WTC11 (cell line): ENCODE results near the gene CLEC9A. TPM values are rescaled to one million over a fixed set of nuclear protein-coding genes. Genes with fewer than 3 reads are reported as not detected.

Source experiments
- ATAC-seq: fragments of 200-7000 bp; cut with Tn5 transposase; 2 replicates; pipeline ENCODE4 v1.10.0; 2021; ENCODE audit warnings: mild to moderate bottlenecking, moderate library complexity
- CTCF ChIA-PET: fragments of 300-600 bp; sonication (Branson Sonifier 250); formaldehyde crosslinking; loops from one replicate; lab custom pipeline; 2021; ENCODE audit warnings: antibody characterized with exemption; lab: Charles Lee
- POLR2A ChIA-PET: fragments of 350-600 bp; sonication (Branson Sonifier 250); formaldehyde crosslinking; loops from one replicate; lab custom pipeline; 2021; ENCODE audit warnings: antibody characterized with exemption; lab: Charles Lee
- DNase-seq: peaks from one replicate; pipeline ENCODE4 v3.0.0; 2021; ENCODE audit warnings: low spot score
- H3K27ac Mint-ChIP-seq: 2 replicates; pipeline ENCODE4 v1.8.0; 2021; ENCODE audit warnings: mixed read lengths
- H3K27me3 Mint-ChIP-seq: 2 replicates; pipeline ENCODE4 v1.8.0; 2021; ENCODE audit warnings: low read depth, mild to moderate bottlenecking, moderate library complexity, mixed read lengths
- H3K36me3 Mint-ChIP-seq: 2 replicates; pipeline ENCODE4 v1.8.0; 2021; ENCODE audit warnings: mixed read lengths
- H3K4me1 Mint-ChIP-seq: 2 replicates; pipeline ENCODE4 v1.8.0; 2022; ENCODE audit warnings: mixed read lengths
- H3K4me3 Mint-ChIP-seq: 2 replicates; pipeline ENCODE4 v1.8.0; 2021; ENCODE audit warnings: mild to moderate bottlenecking, moderate library complexity, mixed read lengths
- H3K9me3 Mint-ChIP-seq: 2 replicates; pipeline ENCODE4 v1.8.0; 2021; ENCODE audit warnings: mixed read lengths
- CREB1 ChIP-seq: sonication (generic); formaldehyde crosslinking; IDR thresholded peaks from 2 replicates; pipeline ENCODE4 v1.8.0; 2023; ENCODE audit warnings: mild to moderate bottlenecking, missing genetic modification reagents
- EMX1 ChIP-seq: fragments of 250-450 bp; sonication (Bioruptor Pico); IDR thresholded peaks from 2 replicates; pipeline ENCODE4 v1.8.0; 2021; ENCODE audit warnings: mild to moderate bottlenecking
- NFATC4 ChIP-seq: fragments of 250-450 bp; sonication (Bioruptor Pico); IDR thresholded peaks from 2 replicates; pipeline ENCODE4 v1.9.0; 2021; ENCODE audit warnings: mild to moderate bottlenecking
- NR3C1 ChIP-seq: sonication (generic); formaldehyde crosslinking; conservative IDR thresholded peaks from 2 replicates; pipeline ENCODE4 v1.8.1; 2023; ENCODE audit warnings: low read depth, mild to moderate bottlenecking, missing genetic modification reagents
- RORB ChIP-seq: fragments of 250-450 bp; sonication (Bioruptor Pico); IDR thresholded peaks from 2 replicates; pipeline ENCODE4 v1.9.0; 2021; ENCODE audit warnings: mild to moderate bottlenecking
- SOX15 ChIP-seq: fragments of 250-450 bp; sonication (Bioruptor Pico); IDR thresholded peaks from 2 replicates; pipeline ENCODE4 v1.9.0; 2021; ENCODE audit warnings: mild to moderate bottlenecking
- ZNF121 ChIP-seq: sonication (generic); formaldehyde crosslinking; IDR thresholded peaks from 2 replicates; pipeline ENCODE4 v1.8.0; 2023; ENCODE audit warnings: missing genetic modification reagents
- ZNF423 ChIP-seq: fragments of 250-450 bp; sonication (Bioruptor Pico); IDR thresholded peaks from 2 replicates; pipeline ENCODE4 v2.1.2; 2022; ENCODE audit warnings: mild to moderate bottlenecking, moderate library complexity
- total RNA-seq: library from RNA; stranded (reverse); gene quantifications from 3 replicates; pipeline ENCODE4 v1.2.3, GENCODE V29; 2021
- TF ChIP-seq, protein P1 (sequence below): fragments of 250-450 bp; sonication (Bioruptor Pico); IDR thresholded peaks from 2 replicates; pipeline ENCODE4 v2.1.2; 2022; ENCODE audit warnings: mild to moderate bottlenecking, moderate library complexity
- TF ChIP-seq, protein P2 (sequence below): sonication (generic); formaldehyde crosslinking; IDR thresholded peaks from 2 replicates; pipeline ENCODE4 v1.8.0; 2022; ENCODE audit warnings: mild to moderate bottlenecking, missing genetic modification reagents
- TF ChIP-seq, protein P3 (sequence below): sonication (generic); formaldehyde crosslinking; IDR thresholded peaks from 2 replicates; pipeline ENCODE4 v1.8.0; 2023; ENCODE audit warnings: missing genetic modification reagents
- TF ChIP-seq, protein P4 (sequence below): fragments of 250-450 bp; sonication (Bioruptor Pico); conservative IDR thresholded peaks from 2 replicates; pipeline ENCODE4 v1.9.0; 2021; ENCODE audit warnings: mild to moderate bottlenecking
- TF ChIP-seq, protein P5 (sequence below): sonication (generic); formaldehyde crosslinking; IDR thresholded peaks from 2 replicates; pipeline ENCODE4 v1.8.0; 2023; ENCODE audit warnings: mild to moderate bottlenecking, missing genetic modification reagents
- TF ChIP-seq, protein P6 (sequence below): sonication (generic); formaldehyde crosslinking; IDR thresholded peaks from 2 replicates; pipeline ENCODE4 v1.8.0; 2022; ENCODE audit warnings: mild to moderate bottlenecking, missing genetic modification reagents
- TF ChIP-seq, protein P7 (sequence below): sonication (generic); formaldehyde crosslinking; IDR thresholded peaks from 2 replicates; pipeline ENCODE4 v1.8.0; 2022; ENCODE audit warnings: mild to moderate bottlenecking, missing genetic modification reagents
- TF ChIP-seq, protein P8 (sequence below): sonication (generic); formaldehyde crosslinking; IDR thresholded peaks from 2 replicates; pipeline ENCODE4 v1.8.1; 2022; ENCODE audit warnings: low read depth, mild to moderate bottlenecking, moderate library complexity, missing genetic modification reagents, borderline replicate concordance
- TF ChIP-seq, protein P9 (sequence below): sonication (generic); formaldehyde crosslinking; IDR thresholded peaks from 2 replicates; pipeline ENCODE4 v1.8.1; 2022; ENCODE audit warnings: low read depth, missing genetic modification reagents, borderline replicate concordance
- TF ChIP-seq, protein P10 (sequence below): fragments of 250-450 bp; sonication (Bioruptor Pico); IDR thresholded peaks from 2 replicates; pipeline ENCODE4 v1.8.0; 2021; ENCODE audit warnings: mild to moderate bottlenecking

CLEC9A gene
- total RNA-seq, 1 experiment from 2014 or later, result not detected

DNA sequence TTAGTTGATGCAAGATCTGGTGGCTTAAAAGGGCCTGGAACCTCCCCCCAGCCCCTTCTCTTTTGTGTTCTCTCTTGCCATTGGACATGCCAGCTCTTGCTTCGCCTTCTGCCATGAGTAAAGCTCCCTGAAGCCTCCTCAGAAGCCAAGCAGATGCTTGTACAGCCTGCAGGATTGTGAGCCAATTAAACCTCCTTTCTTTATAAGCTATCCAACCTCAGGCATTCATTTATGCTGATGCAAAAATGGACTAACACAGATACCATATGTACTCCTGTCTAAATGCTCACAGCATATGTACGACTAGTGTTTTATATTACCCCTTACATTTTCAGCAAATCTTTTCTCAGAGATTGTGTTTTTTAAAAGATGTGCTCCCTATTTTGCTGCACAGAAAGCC, 41.6 kb downstream of the CLEC9A start (continued):
- TF ChIP-seq CREB1, result no peak
- TF ChIP-seq, protein P1, sequence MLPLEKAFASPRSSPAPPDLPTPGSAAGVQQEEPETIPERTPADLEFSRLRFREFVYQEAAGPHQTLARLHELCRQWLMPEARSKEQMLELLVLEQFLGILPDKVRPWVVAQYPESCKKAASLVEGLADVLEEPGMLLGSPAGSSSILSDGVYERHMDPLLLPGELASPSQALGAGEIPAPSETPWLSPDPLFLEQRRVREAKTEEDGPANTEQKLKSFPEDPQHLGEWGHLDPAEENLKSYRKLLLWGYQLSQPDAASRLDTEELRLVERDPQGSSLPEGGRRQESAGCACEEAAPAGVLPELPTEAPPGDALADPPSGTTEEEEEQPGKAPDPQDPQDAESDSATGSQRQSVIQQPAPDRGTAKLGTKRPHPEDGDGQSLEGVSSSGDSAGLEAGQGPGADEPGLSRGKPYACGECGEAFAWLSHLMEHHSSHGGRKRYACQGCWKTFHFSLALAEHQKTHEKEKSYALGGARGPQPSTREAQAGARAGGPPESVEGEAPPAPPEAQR, result no peak

DNA sequence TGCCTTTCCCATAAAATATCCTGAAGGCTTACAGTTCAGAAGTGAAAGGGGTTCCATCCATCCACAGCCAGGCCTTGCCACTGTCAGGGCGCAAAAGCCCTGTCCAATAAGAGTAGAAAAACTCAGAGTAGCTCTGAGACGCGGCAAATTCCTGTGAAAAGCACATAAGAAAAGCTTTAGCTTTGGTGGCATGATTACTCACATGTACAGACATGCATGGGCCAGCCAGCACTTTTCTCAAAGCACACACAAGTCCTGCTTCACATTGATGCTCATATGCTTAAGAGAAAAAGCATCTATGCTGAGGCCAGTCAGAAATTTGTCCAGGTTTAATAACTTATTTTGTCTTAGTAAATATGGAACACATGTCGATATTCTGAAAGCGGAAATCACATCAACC, 42.8 kb downstream of the CLEC9A start:
- no peaks in the 10 kb centered on the region for H3K36me3 Mint-ChIP-seq
- no peak overlapping the region for H3K4me3 Mint-ChIP-seq
- no peak overlapping the region for H3K27ac Mint-ChIP-seq
- DNase-seq (no peak), ATAC-seq (no peak)
- no peaks in the 10 kb centered on the region; the same call in 1 of the 2 replicates for H3K4me1 Mint-ChIP-seq
- no peaks in the 10 kb centered on the region for H3K27me3 Mint-ChIP-seq
- ChIA-PET POLR2A (no interaction called here), CTCF (no interaction called here)
- TF ChIP-seq, protein P2, sequence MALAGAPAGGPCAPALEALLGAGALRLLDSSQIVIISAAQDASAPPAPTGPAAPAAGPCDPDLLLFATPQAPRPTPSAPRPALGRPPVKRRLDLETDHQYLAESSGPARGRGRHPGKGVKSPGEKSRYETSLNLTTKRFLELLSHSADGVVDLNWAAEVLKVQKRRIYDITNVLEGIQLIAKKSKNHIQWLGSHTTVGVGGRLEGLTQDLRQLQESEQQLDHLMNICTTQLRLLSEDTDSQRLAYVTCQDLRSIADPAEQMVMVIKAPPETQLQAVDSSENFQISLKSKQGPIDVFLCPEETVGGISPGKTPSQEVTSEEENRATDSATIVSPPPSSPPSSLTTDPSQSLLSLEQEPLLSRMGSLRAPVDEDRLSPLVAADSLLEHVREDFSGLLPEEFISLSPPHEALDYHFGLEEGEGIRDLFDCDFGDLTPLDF (CRISPR knock-in tag), result no peak
- TF ChIP-seq EMX1 (no peak), ZNF423 (no peak)
- TF ChIP-seq, protein P3, sequence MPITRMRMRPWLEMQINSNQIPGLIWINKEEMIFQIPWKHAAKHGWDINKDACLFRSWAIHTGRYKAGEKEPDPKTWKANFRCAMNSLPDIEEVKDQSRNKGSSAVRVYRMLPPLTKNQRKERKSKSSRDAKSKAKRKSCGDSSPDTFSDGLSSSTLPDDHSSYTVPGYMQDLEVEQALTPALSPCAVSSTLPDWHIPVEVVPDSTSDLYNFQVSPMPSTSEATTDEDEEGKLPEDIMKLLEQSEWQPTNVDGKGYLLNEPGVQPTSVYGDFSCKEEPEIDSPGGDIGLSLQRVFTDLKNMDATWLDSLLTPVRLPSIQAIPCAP (CRISPR knock-in tag), result no peak
- H3K9me3 Mint-ChIP-seq, result no peaks in the 10 kb centered on the region

DNA sequence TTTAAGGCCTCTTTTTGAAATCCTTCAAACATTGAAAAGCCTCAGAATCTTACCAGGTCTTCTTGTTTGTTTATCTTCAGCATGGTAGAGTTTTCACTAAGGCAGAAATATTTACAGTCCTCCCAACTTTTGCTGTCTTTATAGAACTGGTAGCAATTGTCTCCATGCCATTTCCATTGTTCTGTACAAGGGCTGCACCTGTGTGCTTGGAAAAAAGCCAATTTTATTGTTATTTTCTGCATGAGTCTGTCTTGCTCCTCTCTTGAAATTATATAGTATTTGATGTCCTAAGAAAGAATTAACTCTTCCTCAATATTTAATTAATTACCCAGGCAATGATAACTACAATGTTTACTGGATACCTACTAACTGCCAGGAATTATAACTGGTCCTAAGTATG, 45.0 kb downstream of the CLEC9A start:
- no peaks in the 10 kb centered on the region for H3K9me3 Mint-ChIP-seq
- CTCF ChIA-PET, result no interaction called here
- no peaks in the 10 kb centered on the region; the same call in 1 of the 2 replicates for H3K4me1 Mint-ChIP-seq
- H3K4me3 Mint-ChIP-seq, result no peak overlapping the region
- DNase-seq, result no peak
- no peaks in the 10 kb centered on the region for H3K27me3 Mint-ChIP-seq
- H3K36me3 Mint-ChIP-seq, result no peaks in the 10 kb centered on the region
- no peak for TF ChIP-seq RORB (CRISPR knock-in tag)
- TF ChIP-seq, protein P4, sequence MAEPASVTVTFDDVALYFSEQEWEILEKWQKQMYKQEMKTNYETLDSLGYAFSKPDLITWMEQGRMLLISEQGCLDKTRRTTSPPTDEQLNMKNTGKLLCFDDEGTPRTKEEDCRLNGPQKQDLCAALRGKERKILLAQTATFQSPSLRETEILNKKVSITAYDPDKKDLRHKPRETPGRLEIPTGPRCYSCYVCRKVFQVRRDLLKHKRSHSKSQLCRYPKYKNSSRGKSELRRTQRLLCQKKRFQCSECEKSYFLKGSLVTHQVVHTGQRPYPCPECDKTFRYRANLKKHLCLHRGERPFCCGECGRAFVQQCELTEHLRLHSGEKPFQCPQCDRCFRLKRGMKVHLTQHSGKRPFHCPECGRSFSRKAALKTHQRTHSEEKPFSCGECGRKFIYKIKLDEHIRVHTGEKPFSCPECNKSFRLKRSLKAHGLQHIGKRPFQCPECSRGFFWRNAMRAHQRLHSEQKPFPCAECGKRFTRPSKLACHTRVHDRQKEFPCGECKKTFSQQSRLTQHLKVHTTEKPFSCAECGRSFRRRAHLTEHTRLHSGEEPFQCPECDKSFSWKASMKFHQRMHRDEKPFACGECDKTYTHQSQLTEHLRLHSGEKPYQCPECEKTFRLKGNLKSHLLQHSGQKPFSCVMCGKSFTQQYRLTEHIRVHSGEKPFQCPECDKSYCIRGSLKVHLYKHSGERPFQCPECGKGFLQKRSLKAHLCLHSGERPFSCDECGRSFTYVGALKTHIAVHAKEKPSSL (CRISPR knock-in tag), result no peak
- TF ChIP-seq, protein P5, sequence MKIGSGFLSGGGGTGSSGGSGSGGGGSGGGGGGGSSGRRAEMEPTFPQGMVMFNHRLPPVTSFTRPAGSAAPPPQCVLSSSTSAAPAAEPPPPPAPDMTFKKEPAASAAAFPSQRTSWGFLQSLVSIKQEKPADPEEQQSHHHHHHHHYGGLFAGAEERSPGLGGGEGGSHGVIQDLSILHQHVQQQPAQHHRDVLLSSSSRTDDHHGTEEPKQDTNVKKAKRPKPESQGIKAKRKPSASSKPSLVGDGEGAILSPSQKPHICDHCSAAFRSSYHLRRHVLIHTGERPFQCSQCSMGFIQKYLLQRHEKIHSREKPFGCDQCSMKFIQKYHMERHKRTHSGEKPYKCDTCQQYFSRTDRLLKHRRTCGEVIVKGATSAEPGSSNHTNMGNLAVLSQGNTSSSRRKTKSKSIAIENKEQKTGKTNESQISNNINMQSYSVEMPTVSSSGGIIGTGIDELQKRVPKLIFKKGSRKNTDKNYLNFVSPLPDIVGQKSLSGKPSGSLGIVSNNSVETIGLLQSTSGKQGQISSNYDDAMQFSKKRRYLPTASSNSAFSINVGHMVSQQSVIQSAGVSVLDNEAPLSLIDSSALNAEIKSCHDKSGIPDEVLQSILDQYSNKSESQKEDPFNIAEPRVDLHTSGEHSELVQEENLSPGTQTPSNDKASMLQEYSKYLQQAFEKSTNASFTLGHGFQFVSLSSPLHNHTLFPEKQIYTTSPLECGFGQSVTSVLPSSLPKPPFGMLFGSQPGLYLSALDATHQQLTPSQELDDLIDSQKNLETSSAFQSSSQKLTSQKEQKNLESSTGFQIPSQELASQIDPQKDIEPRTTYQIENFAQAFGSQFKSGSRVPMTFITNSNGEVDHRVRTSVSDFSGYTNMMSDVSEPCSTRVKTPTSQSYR (CRISPR knock-in tag), result no peak
- TF ChIP-seq, protein P6, sequence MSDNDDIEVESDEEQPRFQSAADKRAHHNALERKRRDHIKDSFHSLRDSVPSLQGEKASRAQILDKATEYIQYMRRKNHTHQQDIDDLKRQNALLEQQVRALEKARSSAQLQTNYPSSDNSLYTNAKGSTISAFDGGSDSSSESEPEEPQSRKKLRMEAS, result no peak
- no peak for TF ChIP-seq SOX15 (CRISPR knock-in tag)
- TF ChIP-seq, protein P7, sequence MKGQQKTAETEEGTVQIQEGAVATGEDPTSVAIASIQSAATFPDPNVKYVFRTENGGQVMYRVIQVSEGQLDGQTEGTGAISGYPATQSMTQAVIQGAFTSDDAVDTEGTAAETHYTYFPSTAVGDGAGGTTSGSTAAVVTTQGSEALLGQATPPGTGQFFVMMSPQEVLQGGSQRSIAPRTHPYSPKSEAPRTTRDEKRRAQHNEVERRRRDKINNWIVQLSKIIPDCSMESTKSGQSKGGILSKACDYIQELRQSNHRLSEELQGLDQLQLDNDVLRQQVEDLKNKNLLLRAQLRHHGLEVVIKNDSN (CRISPR knock-in tag), result no peak
- TF ChIP-seq, protein P8, sequence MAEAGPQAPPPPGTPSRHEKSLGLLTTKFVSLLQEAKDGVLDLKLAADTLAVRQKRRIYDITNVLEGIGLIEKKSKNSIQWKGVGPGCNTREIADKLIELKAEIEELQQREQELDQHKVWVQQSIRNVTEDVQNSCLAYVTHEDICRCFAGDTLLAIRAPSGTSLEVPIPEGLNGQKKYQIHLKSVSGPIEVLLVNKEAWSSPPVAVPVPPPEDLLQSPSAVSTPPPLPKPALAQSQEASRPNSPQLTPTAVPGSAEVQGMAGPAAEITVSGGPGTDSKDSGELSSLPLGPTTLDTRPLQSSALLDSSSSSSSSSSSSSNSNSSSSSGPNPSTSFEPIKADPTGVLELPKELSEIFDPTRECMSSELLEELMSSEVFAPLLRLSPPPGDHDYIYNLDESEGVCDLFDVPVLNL, result no peak
- TF ChIP-seq, protein P9, sequence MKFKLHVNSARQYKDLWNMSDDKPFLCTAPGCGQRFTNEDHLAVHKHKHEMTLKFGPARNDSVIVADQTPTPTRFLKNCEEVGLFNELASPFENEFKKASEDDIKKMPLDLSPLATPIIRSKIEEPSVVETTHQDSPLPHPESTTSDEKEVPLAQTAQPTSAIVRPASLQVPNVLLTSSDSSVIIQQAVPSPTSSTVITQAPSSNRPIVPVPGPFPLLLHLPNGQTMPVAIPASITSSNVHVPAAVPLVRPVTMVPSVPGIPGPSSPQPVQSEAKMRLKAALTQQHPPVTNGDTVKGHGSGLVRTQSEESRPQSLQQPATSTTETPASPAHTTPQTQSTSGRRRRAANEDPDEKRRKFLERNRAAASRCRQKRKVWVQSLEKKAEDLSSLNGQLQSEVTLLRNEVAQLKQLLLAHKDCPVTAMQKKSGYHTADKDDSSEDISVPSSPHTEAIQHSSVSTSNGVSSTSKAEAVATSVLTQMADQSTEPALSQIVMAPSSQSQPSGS (CRISPR knock-in tag), result no peak
- no peak for TF ChIP-seq ZNF121 (CRISPR knock-in tag)
- TF ChIP-seq NFATC4 (CRISPR knock-in tag), result no peak
- TF ChIP-seq, protein P10, sequence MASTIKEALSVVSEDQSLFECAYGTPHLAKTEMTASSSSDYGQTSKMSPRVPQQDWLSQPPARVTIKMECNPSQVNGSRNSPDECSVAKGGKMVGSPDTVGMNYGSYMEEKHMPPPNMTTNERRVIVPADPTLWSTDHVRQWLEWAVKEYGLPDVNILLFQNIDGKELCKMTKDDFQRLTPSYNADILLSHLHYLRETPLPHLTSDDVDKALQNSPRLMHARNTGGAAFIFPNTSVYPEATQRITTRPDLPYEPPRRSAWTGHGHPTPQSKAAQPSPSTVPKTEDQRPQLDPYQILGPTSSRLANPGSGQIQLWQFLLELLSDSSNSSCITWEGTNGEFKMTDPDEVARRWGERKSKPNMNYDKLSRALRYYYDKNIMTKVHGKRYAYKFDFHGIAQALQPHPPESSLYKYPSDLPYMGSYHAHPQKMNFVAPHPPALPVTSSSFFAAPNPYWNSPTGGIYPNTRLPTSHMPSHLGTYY (CRISPR knock-in tag), result no peak
- no peak for TF ChIP-seq ZNF423
- no peak for TF ChIP-seq NR3C1 (CRISPR knock-in tag)
- TF ChIP-seq, all 79 proteins: peak for 0
- ATAC-seq, result no peak
- POLR2A ChIA-PET, result no interaction called here
- H3K27ac Mint-ChIP-seq, result no peak overlapping the region
